ENCODE measurements around the gene ZC3H4. TPM values are rescaled to one million over a fixed set of nuclear protein-coding genes. Genes with fewer than 3 reads are reported as not detected.
"Not testable (repeated sequence)": the region's sequence is repeated elsewhere in the genome, so short reads cannot be mapped to it uniquely, and the experiment has no call there.

Gene ZC3H4
- total RNA-seq, 1 donor from 2014 or later: 89.1 TPM

- Mint-ChIP-seq H3K27ac (peak overlapping the region; percentile 57), H3K9me3 (no peaks in the 10 kb centered on the region), H3K4me1 (peaks cover 71% of the 10 kb centered on the region), H3K36me3 (ENCODE audit: low read depth) (peaks cover 49% of the 10 kb centered on the region), H3K27me3 (no peaks in the 10 kb centered on the region), H3K4me3 (no peak overlapping the region)
- ATAC-seq (ENCODE audit: low read depth): no peak
- intact Hi-C loops (cut with micrococcal nuclease): no loop called here
- no peak for DNase-seq
- no peak for TF ChIP-seq CTCF (IDR thresholded peaks at IDR 0.05)
- ChIA-PET CTCF (interaction anchor here (1.8 kb wide), 1 partner anchor 26 kb away, joined by 6 read pairs; no protein-coding TSS in a partner anchor), POLR2A (interaction anchor here (1.4 to 1.5 kb wide), 2 partner anchors 10 to 13 kb away, joined by 3 to 6 read pairs; no protein-coding TSS in a partner anchor)
Observed at GRCh38 chr19:47105874-47106273, 7.7 kb downstream of the ZC3H4 start.

- ATAC-seq (ENCODE audit: low read depth): no peak
- intact Hi-C loops (cut with micrococcal nuclease): no loop called here
- H3K4me3 Mint-ChIP-seq: no peak overlapping the region
- peaks cover 64% of the 10 kb centered on the region for H3K4me1 Mint-ChIP-seq
- ChIA-PET POLR2A (interaction anchor here (1.4 kb wide), 1 partner anchor 9 kb away, joined by 6 read pairs; the partner anchor contains the start of gene ZC3H4), CTCF (no interaction called here)
- H3K27ac Mint-ChIP-seq: no peak overlapping the region
- peaks cover 43% of the 10 kb centered on the region for H3K36me3 Mint-ChIP-seq (ENCODE audit: low read depth)
- no peaks in the 10 kb centered on the region for H3K9me3 Mint-ChIP-seq
- H3K27me3 Mint-ChIP-seq: no peaks in the 10 kb centered on the region
- no peak for TF ChIP-seq CTCF (IDR thresholded peaks at IDR 0.05)
- DNase-seq: no peak
Observed at GRCh38 chr19:47104680-47105079, 8.9 kb downstream of the ZC3H4 start.

- peaks cover 49% of the 10 kb centered on the region for H3K4me1 Mint-ChIP-seq
- no peak for TF ChIP-seq CTCF (IDR thresholded peaks at IDR 0.05)
- POLR2A ChIA-PET: interaction anchor here (1.1 kb wide), 1 partner anchor 11 kb away, joined by 7 read pairs; the partner anchor contains the start of gene ZC3H4
- peaks cover 42% of the 10 kb centered on the region for H3K36me3 Mint-ChIP-seq (ENCODE audit: low read depth)
- ATAC-seq (ENCODE audit: low read depth) (no peak), DNase-seq (no peak)
- intact Hi-C loops (cut with micrococcal nuclease): no loop called here
- CTCF ChIA-PET: interaction anchor here (1.4 kb wide), 1 partner anchor 21 kb away, joined by 4 read pairs; no protein-coding TSS in a partner anchor
- no peak overlapping the region for H3K27ac Mint-ChIP-seq
- H3K27me3 Mint-ChIP-seq: no peaks in the 10 kb centered on the region
- H3K9me3 Mint-ChIP-seq: no peaks in the 10 kb centered on the region
- no peak overlapping the region for H3K4me3 Mint-ChIP-seq
Observed at GRCh38 chr19:47102346-47103060, 11.1 kb downstream of the ZC3H4 start.

GRCh38 chr19:47101116-47101515 is 12.5 kb downstream of the ZC3H4 start:
- CTCF ChIA-PET; intact Hi-C loops (cut with micrococcal nuclease); H3K9me3 Mint-ChIP-seq; H3K4me3 Mint-ChIP-seq; H3K27ac Mint-ChIP-seq; ATAC-seq (ENCODE audit: low read depth); DNase-seq; H3K27me3 Mint-ChIP-seq: not testable (repeated sequence)
- POLR2A ChIA-PET: interaction anchor here (0.6 kb wide), 1 partner anchor 22 kb away, joined by 5 read pairs; no protein-coding TSS in a partner anchor
- Mint-ChIP-seq H3K36me3 (ENCODE audit: low read depth) (peaks cover 49% of the 10 kb centered on the region), H3K4me1 (peaks cover 47% of the 10 kb centered on the region)

- ATAC-seq (ENCODE audit: low read depth): no peak
- Mint-ChIP-seq H3K27me3 (no peaks in the 10 kb centered on the region), H3K4me3 (no peak overlapping the region), H3K9me3 (no peaks in the 10 kb centered on the region), H3K4me1 (peaks cover 46% of the 10 kb centered on the region), H3K27ac (no peak overlapping the region), H3K36me3 (ENCODE audit: low read depth) (peaks cover 46% of the 10 kb centered on the region)
- intact Hi-C loops (cut with micrococcal nuclease): no loop called here
- no peak for TF ChIP-seq CTCF (IDR thresholded peaks at IDR 0.05)
- CTCF ChIA-PET: no interaction called here
- DNase-seq: no peak
- POLR2A ChIA-PET: no interaction called here
Observed at GRCh38 chr19:47100290-47100689, 13.3 kb downstream of the ZC3H4 start.
